Right renal pelvis (tissue), 4 donors: ENCODE measurements around the gene CAPNS1. TPM values are rescaled to one million over a fixed set of nuclear protein-coding genes. Genes with fewer than 3 reads are reported as not detected.
"Not testable (repeated sequence)": the region's sequence is repeated elsewhere in the genome, so short reads cannot be mapped to it uniquely, and the experiment has no call there.

Source experiments
- DNase-seq, 4 donors: peaks; one replicate each; pipeline ENCODE4 v3.0.0-alpha.2; 2013; ENCODE audit warnings: low read depth in 4 of 4, low spot score in 3 of 4, missing footprints in 1 of 4
- polyA plus RNA-seq, 4 donors: library from polyadenylated mRNA; unstranded; fragments of 120-200 nt; gene quantifications; one replicate each; pipeline ENCODE4 v1.2.1, GENCODE V29; 2013; ENCODE audit not compliant: insufficient read length in 4 of 4

The CAPNS1 gene
- polyA plus RNA-seq, 4 donors, result 573 to 633 (median 612) TPM

GRCh38 chr19:36144624-36145023, 4.8 kb downstream of the CAPNS1 start:
- no peak for DNase-seq

GRCh38 chr19:36149673-36150406, 10.0 kb downstream of the CAPNS1 start:
- no peak for DNase-seq

- no peak for DNase-seq
Measured at GRCh38 chr19:36150586-36150985, 10.7 kb downstream of the CAPNS1 start.

- peak in 2 of 4 donors; percentile 31 to 45 for DNase-seq
Measured at GRCh38 chr19:36151144-36152018, 11.5 kb downstream of the CAPNS1 start.

GRCh38 chr19:36152019-36152351, 12.1 kb downstream of the CAPNS1 start:
- no peak for DNase-seq

- DNase-seq, result peak in 2 of 4 donors; percentile 24 to 26
Measured at GRCh38 chr19:36152352-36153091, 12.7 kb downstream of the CAPNS1 start, which contains the start of gene COX7A1. Gene COX7A1, minus strand, starts transcription at chr19:36152447. Its CDS starts 40 bp downstream, at chr19:36152407.

- DNase-seq, result no peak
Measured at GRCh38 chr19:36153126-36153525, 13.3 kb downstream of the CAPNS1 start.

GRCh38 chr19:36160821-36161596, 21.1 kb downstream of the CAPNS1 start:
- no peak for DNase-seq

GRCh38 chr19:36163813-36164212, 23.9 kb downstream of the CAPNS1 start:
- DNase-seq, result no peak

GRCh38 chr19:36169084-36169760, 29.4 kb downstream of the CAPNS1 start:
- peak in 1 of 4 donors; percentile 46 for DNase-seq

- DNase-seq, result no peak
Measured at GRCh38 chr19:36172852-36173251, 33.0 kb downstream of the CAPNS1 start.

- DNase-seq, result not testable (repeated sequence)
Measured at GRCh38 chr19:36173846-36174245, 34.0 kb downstream of the CAPNS1 start.

GRCh38 chr19:36179077-36179476, 39.2 kb downstream of the CAPNS1 start:
- not testable (repeated sequence) for DNase-seq

- DNase-seq, result no peak
Measured at GRCh38 chr19:36182612-36183244, 42.9 kb downstream of the CAPNS1 start.

GRCh38 chr19:36183245-36183628, 43.4 kb downstream of the CAPNS1 start:
- DNase-seq, result no peak

- DNase-seq, result not testable (repeated sequence)
Measured at GRCh38 chr19:36186722-36187121, 46.9 kb downstream of the CAPNS1 start.

GRCh38 chr19:36196249-36196648, 56.4 kb downstream of the CAPNS1 start:
- DNase-seq, result no peak

GRCh38 chr19:36198119-36198518, 58.3 kb downstream of the CAPNS1 start:
- DNase-seq, result no peak
